HG03439 (cell line): Measurements from ENCODE around the gene AKAIN1.

Source experiments
- ATAC-seq: cut with Tn5 transposase; IDR thresholded peaks from one replicate; pipeline ENCODE4 v1.9.1; 2021; ENCODE audit warnings: mild to moderate bottlenecking, moderate library complexity; ENCODE audit not compliant: unreplicated experiment

Gene AKAIN1

GRCh38 chr18:5162111-5162510 is 34.9 kb downstream of the AKAIN1 start:
- no peak for ATAC-seq

DNA sequence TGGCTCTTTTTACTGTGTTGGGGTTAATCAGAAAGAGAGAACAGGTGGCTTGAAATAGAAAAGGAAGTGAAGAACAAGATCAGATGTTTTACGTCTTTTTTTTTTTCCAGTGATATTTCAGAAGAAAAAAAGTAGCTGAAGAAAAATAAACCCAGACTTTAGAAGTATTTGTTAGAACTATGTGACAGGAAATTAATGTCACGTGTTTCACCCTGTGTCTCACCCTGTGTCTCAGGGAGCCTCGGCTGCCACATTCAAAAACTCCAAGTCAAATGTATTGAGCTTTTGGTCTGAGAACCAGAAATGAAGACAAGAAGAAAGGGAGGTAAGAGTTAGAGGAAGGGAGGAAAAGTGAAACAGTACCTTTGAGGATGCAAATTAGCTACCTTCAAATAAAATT is 38.0 kb downstream of the AKAIN1 start:
- no peak for ATAC-seq

DNA sequence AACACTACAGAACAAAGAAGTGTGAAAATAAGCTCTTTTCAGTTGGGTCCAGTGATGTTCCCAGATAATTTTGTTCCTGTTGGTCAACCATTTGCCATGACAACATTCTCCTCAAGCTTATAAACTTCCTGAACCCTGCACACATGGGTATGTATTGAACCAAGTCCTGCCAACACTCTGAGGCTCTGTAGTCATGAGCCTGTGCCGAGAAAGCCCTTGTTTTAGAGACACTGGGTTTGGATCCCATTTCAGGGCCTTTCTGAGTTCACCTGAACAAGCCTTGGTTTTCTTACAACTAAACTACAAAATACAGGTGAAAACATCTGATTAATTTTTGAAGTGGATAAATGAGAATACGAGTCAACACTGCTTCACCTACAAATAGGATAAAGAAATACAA is 38.5 kb downstream of the AKAIN1 start:
- ATAC-seq: no peak

- no peak for ATAC-seq
Observed at GRCh38 chr18:5158172-5158571, 38.9 kb downstream of the AKAIN1 start.

GRCh38 chr18:5155907-5156287 is 41.2 kb downstream of the AKAIN1 start:
- ATAC-seq: no peak

DNA sequence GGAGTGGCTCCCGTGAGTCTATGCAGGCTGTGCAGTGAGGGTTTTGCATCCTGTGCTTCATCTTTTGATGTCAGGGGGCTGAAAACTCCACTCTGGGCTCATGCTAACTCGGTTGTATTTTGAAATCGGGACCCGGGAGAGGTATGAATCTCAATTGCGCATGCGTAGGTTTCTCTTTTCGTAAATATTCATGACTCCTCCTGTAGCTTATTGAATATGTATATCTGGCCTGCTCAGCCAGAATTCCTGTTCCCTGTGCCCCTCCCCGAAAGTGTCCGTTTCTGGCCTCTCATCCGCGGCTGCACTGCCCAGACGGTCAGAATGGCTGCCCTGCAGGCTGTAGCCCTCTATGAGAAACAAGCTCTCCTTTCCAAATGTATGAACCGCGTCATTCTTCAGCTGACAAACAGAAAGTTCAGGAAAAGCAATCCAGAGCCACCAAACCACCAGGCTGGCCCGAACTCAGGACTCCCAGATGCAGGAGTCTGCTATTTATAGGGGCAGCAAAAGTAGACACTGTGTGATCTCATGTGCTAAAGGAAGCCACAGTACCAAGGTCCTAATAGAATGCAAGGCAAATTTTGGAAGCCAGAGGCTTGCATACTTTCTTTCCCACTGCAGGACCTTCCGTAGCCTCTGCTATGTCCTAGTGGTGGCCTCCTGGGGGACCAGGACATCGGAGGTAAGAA is 41.7 kb downstream of the AKAIN1 start:
- no peak for ATAC-seq

DNA sequence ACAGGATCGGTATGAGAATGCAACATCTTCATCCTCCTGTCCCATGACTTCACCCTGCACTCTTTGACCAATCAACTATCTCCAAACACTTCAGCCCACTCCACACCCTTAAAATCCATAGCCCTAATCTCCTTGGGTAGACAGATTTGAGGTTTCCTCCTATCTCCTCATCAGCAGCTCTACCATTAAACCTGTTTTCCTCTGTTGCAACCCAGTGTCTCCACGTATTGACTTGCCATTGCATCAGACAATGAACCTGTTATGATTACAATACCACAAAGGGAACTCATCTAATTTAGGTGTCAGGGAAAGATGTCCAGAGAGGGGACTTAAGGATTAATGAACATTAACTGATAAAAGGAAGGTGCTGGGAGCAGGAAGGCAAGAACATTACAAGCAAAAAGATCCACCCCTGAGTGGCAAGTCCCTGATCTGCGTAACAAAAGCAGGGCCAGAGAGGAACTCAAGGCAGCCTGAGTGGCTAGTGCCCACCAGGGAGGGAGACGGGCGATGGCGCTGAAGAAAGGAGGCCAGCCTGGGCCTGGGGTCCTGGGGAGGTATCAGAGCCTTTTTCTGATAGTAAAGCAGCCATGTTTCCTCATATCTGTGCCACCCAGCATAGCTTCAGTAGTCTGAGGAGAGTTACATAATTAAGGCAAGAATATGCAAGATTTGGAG is 44.6 kb downstream of the AKAIN1 start:
- no peak for ATAC-seq

- ATAC-seq: no peak
Observed at GRCh38 chr18:5150894-5151293, 46.2 kb downstream of the AKAIN1 start.

DNA sequence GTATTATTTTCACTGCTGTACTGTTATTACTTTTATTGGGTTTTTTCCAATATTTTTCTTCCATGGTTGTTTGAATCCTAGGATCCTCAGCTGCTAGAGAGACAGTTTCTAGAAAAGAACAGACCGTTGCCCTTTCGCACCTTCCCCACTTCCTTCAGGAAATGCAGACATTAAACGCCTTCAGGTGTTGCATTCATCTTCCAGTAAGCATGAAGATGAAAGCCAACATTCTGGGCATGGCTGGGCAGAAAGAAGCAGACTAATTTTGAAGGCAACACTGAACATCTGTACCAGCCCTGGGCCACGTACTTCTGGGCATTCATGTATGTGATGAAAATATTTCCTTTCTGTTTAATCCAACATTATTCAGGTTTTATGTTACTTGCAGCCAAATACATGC is 51.0 kb downstream of the AKAIN1 start:
- ATAC-seq: no peak

- ATAC-seq: no peak
Observed at GRCh38 chr18:5145168-5145825, 51.8 kb downstream of the AKAIN1 start.

- no peak for ATAC-seq
Observed at GRCh38 chr18:5144629-5145028, 52.4 kb downstream of the AKAIN1 start.

GRCh38 chr18:5142859-5143258 is 54.2 kb downstream of the AKAIN1 start:
- ATAC-seq: no peak

DNA sequence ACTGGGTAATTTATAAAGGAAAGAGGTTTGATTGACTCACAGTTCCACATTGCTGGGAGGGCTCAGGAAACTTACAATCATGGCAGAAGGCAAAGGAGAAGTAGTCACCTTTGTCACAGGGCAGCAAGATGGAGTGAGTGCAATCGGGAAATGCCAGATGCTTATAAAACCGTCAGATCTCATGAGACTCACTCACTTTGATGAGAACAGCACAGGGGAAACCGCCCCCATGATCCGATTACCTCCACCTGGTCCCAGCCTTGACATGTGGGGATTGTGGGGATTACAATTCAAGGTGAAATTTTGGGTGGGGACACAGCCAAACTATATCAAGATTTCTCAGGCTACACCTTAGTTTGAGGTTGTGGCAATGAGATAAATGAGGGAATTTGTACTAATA is 54.9 kb downstream of the AKAIN1 start:
- no peak for ATAC-seq

DNA sequence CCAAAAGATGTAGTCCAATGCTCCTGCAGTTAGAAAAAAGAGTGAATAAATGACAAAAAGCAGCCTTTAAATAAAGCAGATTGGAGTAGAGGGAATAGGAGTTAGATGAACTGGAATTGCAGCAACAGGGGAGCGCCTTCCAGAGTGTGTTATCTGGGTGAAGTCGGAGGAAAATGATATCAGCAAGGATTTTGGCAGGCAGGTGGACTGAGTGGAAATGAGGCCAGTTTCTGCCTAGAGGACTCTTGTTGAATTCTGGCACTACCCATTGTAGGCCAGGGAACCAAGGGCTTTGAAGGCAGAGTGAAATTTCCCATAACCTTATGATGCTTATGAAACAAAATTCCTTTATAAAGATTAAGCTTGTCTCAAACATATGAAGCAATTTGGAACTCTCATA is 59.8 kb downstream of the AKAIN1 start:
- no peak for ATAC-seq

DNA sequence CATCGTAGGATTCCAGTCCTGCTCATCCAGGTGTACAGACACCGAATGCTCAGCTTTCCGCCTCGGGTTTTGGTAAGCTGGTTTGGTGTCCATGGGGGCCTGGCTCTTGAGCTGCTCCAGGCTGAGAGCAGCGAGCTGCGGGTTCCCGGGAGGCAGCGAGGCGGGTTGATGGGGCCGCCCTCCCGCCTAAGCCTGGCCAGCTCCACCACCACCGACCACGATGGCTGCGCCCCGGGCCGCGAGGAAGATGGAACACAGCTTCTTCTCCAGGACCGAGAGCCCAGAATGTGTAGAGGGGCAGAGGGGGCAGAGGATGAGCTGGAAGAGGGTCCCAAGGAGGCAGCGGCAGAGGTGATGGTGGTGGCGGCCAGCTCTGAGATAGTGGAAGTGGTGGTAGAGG is 64.1 kb downstream of the AKAIN1 start:
- ATAC-seq: no peak

DNA sequence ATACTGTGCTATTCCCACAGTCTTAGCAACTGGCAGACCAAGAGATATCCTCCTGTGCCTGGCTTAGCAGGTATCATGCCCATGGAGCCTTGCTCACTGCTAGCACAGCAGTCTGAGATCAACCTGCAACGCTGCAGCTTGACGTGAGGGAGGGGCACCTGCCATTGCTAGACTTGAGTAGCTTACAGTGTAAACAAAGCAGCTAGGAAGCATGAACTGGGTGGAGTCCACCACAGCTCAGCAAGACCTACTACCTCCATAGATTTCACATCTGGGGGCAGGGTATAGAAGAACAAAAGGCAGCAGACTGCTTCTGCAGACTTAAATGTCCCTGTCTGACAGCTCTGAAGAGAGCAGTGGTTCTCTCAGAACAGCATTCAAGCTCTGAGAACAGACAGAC is 74.8 kb downstream of the AKAIN1 start:
- no peak for ATAC-seq

GRCh38 chr18:5110266-5110665 is 86.8 kb downstream of the AKAIN1 start:
- ATAC-seq: no peak

- no peak for ATAC-seq
Observed at GRCh38 chr18:5107988-5108387, 89.1 kb downstream of the AKAIN1 start.

DNA sequence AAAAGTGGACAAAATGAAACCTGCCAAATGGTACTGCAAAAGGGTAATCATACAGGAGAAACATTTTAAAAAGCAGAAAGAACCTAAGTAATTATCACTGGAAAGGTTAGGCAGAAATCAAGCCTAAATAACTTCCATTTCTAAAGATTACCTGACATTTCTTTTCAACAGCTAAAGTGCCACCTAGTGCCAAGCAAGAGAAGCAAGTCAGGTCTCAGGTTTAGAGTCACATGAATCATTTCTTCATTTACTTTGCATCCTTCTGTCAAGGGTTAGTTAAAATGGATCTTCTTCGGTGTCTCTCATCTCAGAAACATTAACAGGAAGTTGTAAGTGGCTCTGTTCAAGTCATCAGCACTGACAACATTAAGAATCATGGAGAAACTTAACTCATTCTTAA is 90.3 kb downstream of the AKAIN1 start:
- ATAC-seq: no peak

DNA sequence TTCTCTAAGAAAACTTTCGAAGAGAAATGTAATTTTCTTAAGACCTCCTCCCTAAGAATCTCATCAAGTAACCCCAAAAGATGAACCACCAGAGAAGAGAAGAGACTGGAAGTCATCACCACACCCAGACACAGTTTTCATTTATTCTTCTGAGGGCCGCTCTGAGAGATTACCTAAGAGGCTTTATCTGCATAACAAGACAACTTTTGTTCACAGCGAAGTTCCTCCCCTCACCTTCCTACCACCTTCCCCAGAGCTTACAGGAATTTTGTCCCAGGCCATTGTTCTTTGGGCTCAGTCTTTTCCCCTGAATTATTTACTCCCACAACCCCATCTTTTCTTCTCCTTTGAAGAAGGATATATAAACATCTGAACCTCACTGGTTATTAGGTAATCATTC is 92.8 kb downstream of the AKAIN1 start:
- no peak for ATAC-seq

GRCh38 chr18:5103693-5104092 is 93.4 kb downstream of the AKAIN1 start:
- ATAC-seq: no peak

GRCh38 chr18:5103286-5103685 is 93.8 kb downstream of the AKAIN1 start:
- no peak for ATAC-seq
